SK-N-SH treated with all-trans-retinoic acid at 6 μM for 48 hours (cell line): ENCODE data around the gene ALOX12B.
"Not testable (repeated sequence)": the region's sequence is repeated elsewhere in the genome, so short reads cannot be mapped to it uniquely, and the experiment has no call there.

Experiments used
- ATAC-seq: fragments of 200-7000 bp; cut with Tn5 transposase; 3 replicates; pipeline ENCODE4 v1.9.1; 2020; ENCODE audit warnings: mild to moderate bottlenecking, moderate library complexity
- ARNTL ChIP-seq: fragments of 450-650 bp; formaldehyde crosslinking; IDR thresholded peaks from 2 replicates; pipeline ENCODE4 v1.5.0; 2020; ENCODE audit warnings: low read depth, mild to moderate bottlenecking, moderate library complexity, borderline replicate concordance
- BACH2 ChIP-seq: fragments of 250-450 bp; sonication (Bioruptor Pico); IDR thresholded peaks from 2 replicates; pipeline ENCODE4 v1.9.0; 2021; ENCODE audit warnings: mild to moderate bottlenecking, borderline replicate concordance
- CSDC2 ChIP-seq: fragments of 250-450 bp; sonication (Bioruptor Pico); IDR thresholded peaks from 2 replicates; pipeline ENCODE4 v1.5.0; 2020; ENCODE audit warnings: mild to moderate bottlenecking, moderate library complexity
- ESRRG ChIP-seq: fragments of 250-450 bp; sonication (Bioruptor Pico); IDR thresholded peaks from 2 replicates; pipeline ENCODE4 v1.6.1; 2021; ENCODE audit warnings: mild to moderate bottlenecking
- GLIS3 ChIP-seq: fragments of 250-450 bp; sonication (Bioruptor Pico); IDR thresholded peaks from 2 replicates; pipeline ENCODE4 v1.5.0; 2020; ENCODE audit warnings: mild to moderate bottlenecking, moderate library complexity
- ISL1 ChIP-seq: fragments of 250-450 bp; sonication (Bioruptor Pico); IDR thresholded peaks from 2 replicates; pipeline ENCODE4 v2.1.2; 2022; ENCODE audit warnings: mild to moderate bottlenecking, moderate library complexity
- OSR1 ChIP-seq: fragments of 250-450 bp; sonication (Bioruptor Pico); IDR thresholded peaks from 2 replicates; pipeline ENCODE4 v1.8.0; 2022; ENCODE audit warnings: moderate library complexity, mild to moderate bottlenecking, inconsistent platforms
- PPARA ChIP-seq: fragments of 250-450 bp; sonication (Bioruptor Pico); IDR thresholded peaks from 2 replicates; pipeline ENCODE4 v1.5.0; 2020; ENCODE audit warnings: mild to moderate bottlenecking, borderline replicate concordance
- RARB ChIP-seq: fragments of 250-450 bp; sonication (Bioruptor Pico); IDR thresholded peaks from 2 replicates; pipeline ENCODE4 v1.8.0; 2021; ENCODE audit warnings: mild to moderate bottlenecking, moderate library complexity
- SNAI2 ChIP-seq: fragments of 250-450 bp; sonication (Bioruptor Pico); IDR thresholded peaks from 2 replicates; pipeline ENCODE4 v1.5.0; 2020; ENCODE audit warnings: mild to moderate bottlenecking, moderate library complexity
- TCF4 ChIP-seq: fragments of 250-450 bp; sonication (Bioruptor Pico); IDR thresholded peaks from 2 replicates; pipeline ENCODE4 v1.8.0; 2021; ENCODE audit warnings: mild to moderate bottlenecking, moderate library complexity, borderline replicate concordance
- TOX ChIP-seq: fragments of 250-450 bp; sonication (Bioruptor Pico); IDR thresholded peaks from 2 replicates; pipeline ENCODE4 v1.8.0; 2021; ENCODE audit warnings: mild to moderate bottlenecking, moderate library complexity, borderline replicate concordance
- ZC3H10 ChIP-seq: fragments of 250-450 bp; sonication (Bioruptor Pico); IDR thresholded peaks from 2 replicates; pipeline ENCODE4 v1.5.1; 2021; ENCODE audit warnings: mild to moderate bottlenecking, moderate library complexity
- ZFP3 ChIP-seq: fragments of 250-450 bp; sonication (Bioruptor Pico); IDR thresholded peaks from 2 replicates; pipeline ENCODE4 v1.5.0; 2020; ENCODE audit warnings: mild to moderate bottlenecking, moderate library complexity
- ZFP30 ChIP-seq: fragments of 450-650 bp; formaldehyde crosslinking; IDR thresholded peaks from 2 replicates; pipeline ENCODE4 v1.5.0; 2022; ENCODE audit warnings: mild to moderate bottlenecking, moderate library complexity
- ZNF565 ChIP-seq: fragments of 450-650 bp; formaldehyde crosslinking; conservative IDR thresholded peaks from 2 replicates; pipeline ENCODE4 v1.5.0; 2020; ENCODE audit warnings: low read depth, mild to moderate bottlenecking, moderate library complexity
- ZNF70 ChIP-seq: fragments of 450-650 bp; formaldehyde crosslinking; IDR thresholded peaks from 2 replicates; pipeline ENCODE4 v1.5.0; 2020; ENCODE audit warnings: mild to moderate bottlenecking, moderate library complexity
- ZNF8 ChIP-seq: fragments of 450-650 bp; formaldehyde crosslinking; IDR thresholded peaks from 2 replicates; pipeline ENCODE4 v1.5.0; 2020; ENCODE audit warnings: mild to moderate bottlenecking, moderate library complexity
- TF ChIP-seq, protein P1 (sequence below): fragments of 250-450 bp; sonication (Bioruptor Pico); IDR thresholded peaks from 2 replicates; pipeline ENCODE4 v1.5.1; 2021; ENCODE audit warnings: mild to moderate bottlenecking, moderate library complexity
- TF ChIP-seq, protein P2 (sequence below): fragments of 250-450 bp; sonication (Bioruptor Pico); IDR thresholded peaks from 2 replicates; pipeline ENCODE4 v1.8.0; 2020; ENCODE audit warnings: mild to moderate bottlenecking, moderate library complexity, borderline replicate concordance
- TF ChIP-seq, protein P3 (sequence below): fragments of 250-450 bp; sonication (Bioruptor Pico); IDR thresholded peaks from 2 replicates; pipeline ENCODE4 v1.8.0; 2021; ENCODE audit warnings: low read depth, mild to moderate bottlenecking, moderate library complexity, borderline replicate concordance
- TF ChIP-seq, protein P4 (sequence below): fragments of 250-450 bp; sonication (Bioruptor Pico); IDR thresholded peaks from 2 replicates; pipeline ENCODE4 v1.5.0; 2020; ENCODE audit warnings: mild to moderate bottlenecking, moderate library complexity
- TF ChIP-seq, protein P5 (sequence below): fragments of 250-450 bp; sonication (Bioruptor Pico); IDR thresholded peaks from 2 replicates; pipeline ENCODE4 v1.5.1; 2020; ENCODE audit warnings: low read depth, mild to moderate bottlenecking, moderate library complexity

ALOX12B gene

DNA sequence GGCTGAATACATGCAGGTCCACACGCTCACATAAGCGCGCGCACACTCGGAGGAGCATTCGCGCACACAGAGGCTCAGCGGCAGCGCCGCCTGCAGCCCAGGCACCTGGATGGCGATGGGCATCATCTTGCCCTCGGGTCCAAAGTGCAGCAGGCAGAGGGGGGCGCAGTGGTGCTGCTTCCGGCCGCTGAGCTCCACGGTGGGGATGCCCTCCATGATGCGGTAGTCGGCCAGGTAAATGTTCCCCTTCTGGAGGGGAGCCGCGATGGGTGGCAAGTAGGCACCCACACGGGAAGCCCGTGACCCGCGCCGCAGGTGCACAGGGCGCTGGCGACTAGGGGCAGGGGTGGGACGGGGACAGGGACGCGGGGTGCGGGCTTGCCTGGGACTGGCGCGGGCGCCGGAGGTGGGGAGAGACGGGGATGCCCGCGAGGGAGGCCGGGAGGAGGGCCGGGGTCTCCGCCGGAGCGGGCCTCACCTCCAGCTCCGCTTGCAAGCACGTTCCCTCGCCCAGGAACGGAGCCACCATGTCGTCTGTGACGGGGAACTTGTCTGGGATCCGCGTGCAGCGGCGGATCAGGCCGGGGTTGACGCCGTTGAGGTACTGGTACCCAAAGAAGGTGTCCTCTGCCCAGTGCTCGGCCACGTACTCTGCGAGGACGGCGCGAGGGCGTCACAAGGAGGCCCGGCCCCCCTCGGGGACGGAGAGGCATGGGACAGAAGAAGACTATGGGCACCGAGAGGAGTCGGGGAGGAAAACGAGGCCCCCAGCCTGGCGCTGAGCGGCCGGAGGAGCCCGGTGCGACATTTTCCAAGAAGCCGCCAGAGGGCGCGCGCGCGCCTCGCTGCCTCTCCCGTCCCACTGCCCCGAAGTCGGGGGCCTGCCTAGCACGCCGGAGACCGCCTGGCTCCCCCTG is 8.0 kb downstream of the ALOX12B start:
- peak; percentile 93 for ATAC-seq
- TF ChIP-seq RARB (CRISPR knock-in tag) (no peak), GLIS3 (CRISPR knock-in tag) (no peak), ARNTL (CRISPR knock-in tag) (no peak), ISL1 (CRISPR knock-in tag) (no peak), ZC3H10 (CRISPR knock-in tag) (no peak), ZNF565 (CRISPR knock-in tag) (no peak), ZNF70 (CRISPR knock-in tag) (no peak), ZNF8 (no peak), ZFP3 (CRISPR knock-in tag) (no peak), PPARA (no peak), OSR1 (CRISPR knock-in tag) (no peak), TCF4 (CRISPR knock-in tag) (no peak), TOX (CRISPR knock-in tag) (no peak), SNAI2 (no peak), ESRRG (no peak), BACH2 (no peak)
- TF ChIP-seq, protein P1, sequence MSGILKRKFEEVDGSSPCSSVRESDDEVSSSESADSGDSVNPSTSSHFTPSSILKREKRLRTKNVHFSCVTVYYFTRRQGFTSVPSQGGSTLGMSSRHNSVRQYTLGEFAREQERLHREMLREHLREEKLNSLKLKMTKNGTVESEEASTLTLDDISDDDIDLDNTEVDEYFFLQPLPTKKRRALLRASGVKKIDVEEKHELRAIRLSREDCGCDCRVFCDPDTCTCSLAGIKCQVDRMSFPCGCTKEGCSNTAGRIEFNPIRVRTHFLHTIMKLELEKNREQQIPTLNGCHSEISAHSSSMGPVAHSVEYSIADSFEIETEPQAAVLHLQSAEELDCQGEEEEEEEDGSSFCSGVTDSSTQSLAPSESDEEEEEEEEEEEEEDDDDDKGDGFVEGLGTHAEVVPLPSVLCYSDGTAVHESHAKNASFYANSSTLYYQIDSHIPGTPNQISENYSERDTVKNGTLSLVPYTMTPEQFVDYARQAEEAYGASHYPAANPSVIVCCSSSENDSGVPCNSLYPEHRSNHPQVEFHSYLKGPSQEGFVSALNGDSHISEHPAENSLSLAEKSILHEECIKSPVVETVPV = no peak
- TF ChIP-seq, protein P2, sequence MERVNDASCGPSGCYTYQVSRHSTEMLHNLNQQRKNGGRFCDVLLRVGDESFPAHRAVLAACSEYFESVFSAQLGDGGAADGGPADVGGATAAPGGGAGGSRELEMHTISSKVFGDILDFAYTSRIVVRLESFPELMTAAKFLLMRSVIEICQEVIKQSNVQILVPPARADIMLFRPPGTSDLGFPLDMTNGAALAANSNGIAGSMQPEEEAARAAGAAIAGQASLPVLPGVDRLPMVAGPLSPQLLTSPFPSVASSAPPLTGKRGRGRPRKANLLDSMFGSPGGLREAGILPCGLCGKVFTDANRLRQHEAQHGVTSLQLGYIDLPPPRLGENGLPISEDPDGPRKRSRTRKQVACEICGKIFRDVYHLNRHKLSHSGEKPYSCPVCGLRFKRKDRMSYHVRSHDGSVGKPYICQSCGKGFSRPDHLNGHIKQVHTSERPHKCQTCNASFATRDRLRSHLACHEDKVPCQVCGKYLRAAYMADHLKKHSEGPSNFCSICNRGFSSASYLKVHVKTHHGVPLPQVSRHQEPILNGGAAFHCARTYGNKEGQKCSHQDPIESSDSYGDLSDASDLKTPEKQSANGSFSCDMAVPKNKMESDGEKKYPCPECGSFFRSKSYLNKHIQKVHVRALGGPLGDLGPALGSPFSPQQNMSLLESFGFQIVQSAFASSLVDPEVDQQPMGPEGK = no peak
- TF ChIP-seq, protein P3, sequence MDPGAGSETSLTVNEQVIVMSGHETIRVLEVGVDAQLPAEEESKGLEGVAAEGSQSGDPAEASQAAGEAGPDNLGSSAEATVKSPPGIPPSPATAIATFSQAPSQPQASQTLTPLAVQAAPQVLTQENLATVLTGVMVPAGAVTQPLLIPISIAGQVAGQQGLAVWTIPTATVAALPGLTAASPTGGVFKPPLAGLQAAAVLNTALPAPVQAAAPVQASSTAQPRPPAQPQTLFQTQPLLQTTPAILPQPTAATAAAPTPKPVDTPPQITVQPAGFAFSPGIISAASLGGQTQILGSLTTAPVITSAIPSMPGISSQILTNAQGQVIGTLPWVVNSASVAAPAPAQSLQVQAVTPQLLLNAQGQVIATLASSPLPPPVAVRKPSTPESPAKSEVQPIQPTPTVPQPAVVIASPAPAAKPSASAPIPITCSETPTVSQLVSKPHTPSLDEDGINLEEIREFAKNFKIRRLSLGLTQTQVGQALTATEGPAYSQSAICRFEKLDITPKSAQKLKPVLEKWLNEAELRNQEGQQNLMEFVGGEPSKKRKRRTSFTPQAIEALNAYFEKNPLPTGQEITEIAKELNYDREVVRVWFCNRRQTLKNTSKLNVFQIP (CRISPR knock-in tag) = no peak
- TF ChIP-seq, protein P4, sequence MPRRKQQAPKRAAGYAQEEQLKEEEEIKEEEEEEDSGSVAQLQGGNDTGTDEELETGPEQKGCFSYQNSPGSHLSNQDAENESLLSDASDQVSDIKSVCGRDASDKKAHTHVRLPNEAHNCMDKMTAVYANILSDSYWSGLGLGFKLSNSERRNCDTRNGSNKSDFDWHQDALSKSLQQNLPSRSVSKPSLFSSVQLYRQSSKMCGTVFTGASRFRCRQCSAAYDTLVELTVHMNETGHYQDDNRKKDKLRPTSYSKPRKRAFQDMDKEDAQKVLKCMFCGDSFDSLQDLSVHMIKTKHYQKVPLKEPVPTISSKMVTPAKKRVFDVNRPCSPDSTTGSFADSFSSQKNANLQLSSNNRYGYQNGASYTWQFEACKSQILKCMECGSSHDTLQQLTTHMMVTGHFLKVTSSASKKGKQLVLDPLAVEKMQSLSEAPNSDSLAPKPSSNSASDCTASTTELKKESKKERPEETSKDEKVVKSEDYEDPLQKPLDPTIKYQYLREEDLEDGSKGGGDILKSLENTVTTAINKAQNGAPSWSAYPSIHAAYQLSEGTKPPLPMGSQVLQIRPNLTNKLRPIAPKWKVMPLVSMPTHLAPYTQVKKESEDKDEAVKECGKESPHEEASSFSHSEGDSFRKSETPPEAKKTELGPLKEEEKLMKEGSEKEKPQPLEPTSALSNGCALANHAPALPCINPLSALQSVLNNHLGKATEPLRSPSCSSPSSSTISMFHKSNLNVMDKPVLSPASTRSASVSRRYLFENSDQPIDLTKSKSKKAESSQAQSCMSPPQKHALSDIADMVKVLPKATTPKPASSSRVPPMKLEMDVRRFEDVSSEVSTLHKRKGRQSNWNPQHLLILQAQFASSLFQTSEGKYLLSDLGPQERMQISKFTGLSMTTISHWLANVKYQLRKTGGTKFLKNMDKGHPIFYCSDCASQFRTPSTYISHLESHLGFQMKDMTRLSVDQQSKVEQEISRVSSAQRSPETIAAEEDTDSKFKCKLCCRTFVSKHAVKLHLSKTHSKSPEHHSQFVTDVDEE (CRISPR knock-in tag) = no peak

DNA sequence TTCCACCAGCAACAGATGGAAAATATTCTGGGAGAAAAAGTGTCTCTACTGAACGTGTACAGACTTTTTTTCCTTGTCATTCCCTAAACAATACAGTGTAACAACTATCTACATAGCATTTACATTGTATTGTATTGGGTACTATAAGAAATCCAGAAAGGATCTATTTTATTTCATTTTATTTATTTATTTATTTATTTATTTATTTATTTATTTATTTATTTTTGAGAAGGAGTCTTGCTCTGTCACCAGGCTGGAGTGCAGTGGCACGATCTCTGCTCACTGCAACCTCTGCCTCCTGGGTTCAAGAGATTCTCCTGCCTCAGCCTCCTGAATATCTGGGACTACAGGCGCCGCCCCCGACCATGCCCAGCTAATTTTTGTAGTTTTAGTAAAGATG is 9.6 kb downstream of the ALOX12B start:
- not testable (repeated sequence) for ATAC-seq

DNA sequence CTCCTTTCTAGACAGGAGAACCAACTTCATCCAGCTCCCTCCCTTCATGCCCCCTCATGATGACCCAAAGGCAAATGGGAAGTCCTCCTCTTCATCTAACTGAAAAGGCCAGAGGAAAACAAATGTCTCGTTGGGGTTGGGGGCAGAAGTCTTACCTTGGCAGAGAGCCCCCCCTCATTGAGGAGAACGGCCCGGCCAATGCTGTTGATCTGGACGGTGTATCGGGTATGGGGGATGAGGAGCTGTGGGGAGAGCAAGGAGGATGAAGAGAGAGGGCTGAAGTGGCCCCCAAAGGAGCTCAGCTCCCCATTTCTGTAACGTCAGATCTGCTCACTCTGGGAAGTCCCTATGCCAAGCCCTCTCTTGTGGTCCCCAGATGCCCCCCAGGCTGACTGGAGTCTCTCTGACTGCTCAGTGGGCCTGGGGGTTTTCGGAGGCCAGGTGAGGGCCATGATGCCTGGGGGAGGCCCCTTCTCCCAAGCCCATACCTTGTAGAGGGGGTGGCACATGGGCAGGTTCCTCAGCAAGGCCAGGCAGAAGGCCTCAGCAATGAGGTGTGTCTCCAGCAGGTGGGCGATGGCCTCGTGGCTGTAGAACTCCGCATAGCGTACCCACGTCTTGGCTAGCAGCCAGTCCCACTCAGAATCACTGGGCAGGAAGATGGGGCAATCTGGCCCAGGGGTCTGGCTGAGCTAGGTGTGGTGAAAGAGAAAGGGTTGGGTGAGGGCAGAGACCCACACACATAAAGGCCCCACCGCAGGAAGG is 10.8 kb downstream of the ALOX12B start:
- TF ChIP-seq OSR1 (CRISPR knock-in tag) (no peak), BACH2 (no peak), GLIS3 (CRISPR knock-in tag) (no peak), ISL1 (CRISPR knock-in tag) (no peak), PPARA (no peak), ZFP3 (CRISPR knock-in tag) (no peak), ZNF70 (CRISPR knock-in tag) (no peak), RARB (CRISPR knock-in tag) (no peak), ZC3H10 (CRISPR knock-in tag) (no peak), TOX (CRISPR knock-in tag) (no peak), ZFP30 (CRISPR knock-in tag) (no peak), ZNF8 (no peak), CSDC2 (CRISPR knock-in tag) (no peak), ZNF565 (CRISPR knock-in tag) (no peak), TCF4 (CRISPR knock-in tag) (no peak), ESRRG (no peak)
- TF ChIP-seq, protein P5, sequence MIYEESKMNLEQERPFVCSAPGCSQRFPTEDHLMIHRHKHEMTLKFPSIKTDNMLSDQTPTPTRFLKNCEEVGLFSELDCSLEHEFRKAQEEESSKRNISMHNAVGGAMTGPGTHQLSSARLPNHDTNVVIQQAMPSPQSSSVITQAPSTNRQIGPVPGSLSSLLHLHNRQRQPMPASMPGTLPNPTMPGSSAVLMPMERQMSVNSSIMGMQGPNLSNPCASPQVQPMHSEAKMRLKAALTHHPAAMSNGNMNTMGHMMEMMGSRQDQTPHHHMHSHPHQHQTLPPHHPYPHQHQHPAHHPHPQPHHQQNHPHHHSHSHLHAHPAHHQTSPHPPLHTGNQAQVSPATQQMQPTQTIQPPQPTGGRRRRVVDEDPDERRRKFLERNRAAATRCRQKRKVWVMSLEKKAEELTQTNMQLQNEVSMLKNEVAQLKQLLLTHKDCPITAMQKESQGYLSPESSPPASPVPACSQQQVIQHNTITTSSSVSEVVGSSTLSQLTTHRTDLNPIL (CRISPR knock-in tag) = no peak
- TF ChIP-seq, protein P3 (CRISPR knock-in tag) = no peak
- TF ChIP-seq, protein P1 = no peak
- TF ChIP-seq, all 23 proteins: peak for 0

More for the DNA sequence above, 10.8 kb downstream of the ALOX12B start:
- no peak for ATAC-seq
